HG03196 (cell line): ENCODE data around the gene IQCM.

Source experiments
- ATAC-seq: cut with Tn5 transposase; IDR thresholded peaks from one replicate; pipeline ENCODE4 v1.9.1; 2021; ENCODE audit not compliant: unreplicated experiment

Gene IQCM

GRCh38 chr4:149711593-149712365 is 103.9 kb downstream of the IQCM start:
- no peak for ATAC-seq

GRCh38 chr4:149709640-149710039 is 106.0 kb downstream of the IQCM start:
- no peak for ATAC-seq

- ATAC-seq = no peak
These were observed 107.0 kb downstream of the IQCM start for GRCh38 chr4:149708513-149709130.

- no peak for ATAC-seq
These were observed 107.8 kb downstream of the IQCM start for GRCh38 chr4:149707862-149708261.

- ATAC-seq = no peak
These were observed 108.7 kb downstream of the IQCM start for GRCh38 chr4:149706942-149707341.

GRCh38 chr4:149702414-149703293 is 113.0 kb downstream of the IQCM start:
- no peak for ATAC-seq

GRCh38 chr4:149701435-149702156 is 114.0 kb downstream of the IQCM start:
- ATAC-seq = no peak

GRCh38 chr4:149700272-149700671 is 115.4 kb downstream of the IQCM start:
- no peak for ATAC-seq

- ATAC-seq = no peak
These were observed 116.0 kb downstream of the IQCM start for GRCh38 chr4:149699642-149700041.

GRCh38 chr4:149690726-149691125 is 124.9 kb downstream of the IQCM start:
- ATAC-seq = no peak

GRCh38 chr4:149684516-149684915 is 131.1 kb downstream of the IQCM start:
- no peak for ATAC-seq

GRCh38 chr4:149676076-149676475 is 139.6 kb downstream of the IQCM start:
- ATAC-seq = peak; percentile 59

- no peak for ATAC-seq
These were observed 169.9 kb downstream of the IQCM start for GRCh38 chr4:149645790-149646189.

- ATAC-seq = no peak
These were observed 177.6 kb downstream of the IQCM start for GRCh38 chr4:149638073-149638472.

- ATAC-seq = no peak
These were observed 181.3 kb downstream of the IQCM start for GRCh38 chr4:149634368-149634767.

GRCh38 chr4:149631629-149632028 is 184.0 kb downstream of the IQCM start:
- no peak for ATAC-seq

GRCh38 chr4:149630064-149630463 is 185.6 kb downstream of the IQCM start:
- no peak for ATAC-seq

- no peak for ATAC-seq
These were observed 209.9 kb downstream of the IQCM start for GRCh38 chr4:149605601-149606378.

GRCh38 chr4:149604827-149605226 is 210.8 kb downstream of the IQCM start:
- ATAC-seq = no peak

GRCh38 chr4:149595500-149595899 is 220.1 kb downstream of the IQCM start:
- no peak for ATAC-seq
